Loucy (cell line): ENCODE results near the gene TM9SF2.

ENCODE experiments used
- H2AFZ ChIP-seq: fragments of 200-600 bp; sonication (generic); 2 replicates; pipeline ENCODE4 v1.6.0; 2016; ENCODE audit warnings: antibody characterized with exemption, mild to moderate bottlenecking, low read length, moderate library complexity
- H3F3A ChIP-seq: fragments of 200-600 bp; 2 replicates; pipeline ENCODE4 v1.6.0; 2016; ENCODE audit warnings: antibody characterized with exemption, low read depth, mild to moderate bottlenecking
- H3K27me3 ChIP-seq: fragments of 200-600 bp; sonication (generic); 2 replicates; pipeline ENCODE4 v1.6.1; 2014; ENCODE audit warnings: low read length, mild to moderate bottlenecking; ENCODE audit not compliant: insufficient read depth, poor library complexity, severe bottlenecking
- H3K36me3 ChIP-seq: fragments of 200-600 bp; sonication (generic); 2 replicates; pipeline ENCODE4 v1.6.1; 2016; ENCODE audit warnings: low read length; ENCODE audit not compliant: insufficient read depth
- H3K4me1 ChIP-seq: fragments of 200-600 bp; sonication (generic); 2 replicates; pipeline ENCODE4 v1.5.1; 2014; ENCODE audit warnings: low read length, mild to moderate bottlenecking; ENCODE audit not compliant: insufficient read depth, poor library complexity, severe bottlenecking
- H3K4me2 ChIP-seq: fragments of 200-600 bp; sonication (generic); 2 replicates; pipeline ENCODE4 v1.6.0; 2014; ENCODE audit warnings: antibody characterized with exemption, low read length, low read depth, mild to moderate bottlenecking; ENCODE audit not compliant: poor library complexity, severe bottlenecking
- H3K4me3 ChIP-seq: fragments of 200-600 bp; sonication (generic); 2 replicates; pipeline ENCODE4 v1.5.1; 2014; ENCODE audit warnings: low read length, mild to moderate bottlenecking, mixed read lengths; ENCODE audit not compliant: poor library complexity, severe bottlenecking
- H3K79me2 ChIP-seq: fragments of 200-600 bp; sonication (generic); 2 replicates; pipeline ENCODE4 v1.6.1; 2014; ENCODE audit warnings: low read length; ENCODE audit not compliant: insufficient read depth
- H3K9ac ChIP-seq: fragments of 200-600 bp; sonication (generic); 2 replicates; pipeline ENCODE4 v1.6.0; 2014; ENCODE audit warnings: mild to moderate bottlenecking, low read depth, low read length, moderate library complexity; ENCODE audit not compliant: poor library complexity, severe bottlenecking
- H3K9me2 ChIP-seq: fragments of 200-600 bp; sonication (generic); replicated peaks from 2 replicates; pipeline ENCODE4 v1.6.1; 2016; ENCODE audit warnings: low read depth, low read length, mixed read lengths
- H3K9me3 ChIP-seq: fragments of 200-600 bp; sonication (generic); 2 replicates; pipeline ENCODE4 v1.6.1; 2014; ENCODE audit warnings: mild to moderate bottlenecking, antibody characterized with exemption, low read length, low read depth; ENCODE audit not compliant: insufficient read depth
- H4K20me1 ChIP-seq: fragments of 200-600 bp; sonication (generic); 2 replicates; pipeline ENCODE4 v1.6.0; 2014; ENCODE audit warnings: antibody characterized with exemption, low read length, mild to moderate bottlenecking; ENCODE audit not compliant: insufficient read depth, poor library complexity, severe bottlenecking
- CTCF ChIP-seq: fragments of 200-600 bp; sonication (generic); conservative IDR thresholded peaks from 2 replicates; pipeline ENCODE4 v1.5.1; 2014; ENCODE audit warnings: mild to moderate bottlenecking, antibody characterized with exemption, low read length
- EZH2phosphoT487 ChIP-seq: fragments of 200-600 bp; IDR thresholded peaks from 2 replicates; pipeline ENCODE4 v1.6.1; 2018; ENCODE audit warnings: antibody characterized with exemption, mild to moderate bottlenecking, moderate library complexity, borderline replicate concordance

The TM9SF2 gene

GRCh38 chr13:99540530-99540929 lies 39.3 kb downstream of the TM9SF2 start:
- Histone ChIP-seq H3K4me1 (no peaks in the 10 kb centered on the region), H3F3A (no peaks in the 10 kb centered on the region; the same call in 1 of the 2 replicates), H3K4me3 (no peak overlapping the region), H3K79me2 (no peaks in the 10 kb centered on the region), H3K9ac (no peak overlapping the region), H2AFZ (no peak overlapping the region), H3K4me2 (no peak overlapping the region), H4K20me1 (no peaks in the 10 kb centered on the region), H3K36me3 (peaks cover 93% of the 10 kb centered on the region), H3K9me2 (no peaks in the 10 kb centered on the region), H3K27me3 (no peaks in the 10 kb centered on the region), H3K9me3 (no peaks in the 10 kb centered on the region)
- TF ChIP-seq CTCF (no peak), EZH2phosphoT487 (no peak)

DNA sequence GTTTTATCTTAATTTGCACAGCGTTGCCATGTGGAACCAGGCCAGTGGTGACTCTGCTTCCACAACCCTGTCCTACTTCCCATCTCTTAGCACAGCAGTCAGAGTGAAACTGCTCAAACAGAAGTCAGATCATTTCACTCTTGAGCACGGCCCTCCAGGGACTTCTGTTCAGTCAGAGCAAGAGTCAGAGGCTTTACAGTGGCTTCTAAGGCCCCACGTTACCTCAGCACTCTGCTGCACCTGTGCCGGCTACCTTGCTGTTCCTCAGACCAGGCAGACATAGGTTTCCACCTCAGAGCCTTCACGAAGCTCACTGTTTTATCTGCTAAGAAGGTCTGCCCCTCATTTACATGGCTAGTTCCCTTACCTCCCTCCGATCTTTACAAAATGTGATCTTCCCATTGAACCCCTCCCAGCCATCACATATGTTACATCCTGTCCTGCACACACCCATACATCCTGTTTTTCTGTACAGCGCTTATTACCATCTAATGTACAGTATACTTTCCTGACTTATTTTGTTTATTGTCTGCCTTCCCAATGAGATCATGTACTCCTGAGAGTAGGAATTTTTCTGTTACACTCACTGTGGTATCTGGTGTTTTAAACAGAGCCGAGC lies 41.6 kb downstream of the TM9SF2 start:
- Histone ChIP-seq H3K4me2 (no peak overlapping the region), H3K9me3 (no peaks in the 10 kb centered on the region), H4K20me1 (no peaks in the 10 kb centered on the region), H3K4me1 (no peaks in the 10 kb centered on the region), H3K36me3 (peaks cover 96% of the 10 kb centered on the region), H3K9me2 (no peaks in the 10 kb centered on the region), H3K9ac (no peak overlapping the region), H3K27me3 (no peaks in the 10 kb centered on the region), H3K4me3 (no peak overlapping the region), H2AFZ (no peak overlapping the region), H3F3A (no peaks in the 10 kb centered on the region), H3K79me2 (no peaks in the 10 kb centered on the region)
- TF ChIP-seq CTCF (no peak), EZH2phosphoT487 (no peak)

DNA sequence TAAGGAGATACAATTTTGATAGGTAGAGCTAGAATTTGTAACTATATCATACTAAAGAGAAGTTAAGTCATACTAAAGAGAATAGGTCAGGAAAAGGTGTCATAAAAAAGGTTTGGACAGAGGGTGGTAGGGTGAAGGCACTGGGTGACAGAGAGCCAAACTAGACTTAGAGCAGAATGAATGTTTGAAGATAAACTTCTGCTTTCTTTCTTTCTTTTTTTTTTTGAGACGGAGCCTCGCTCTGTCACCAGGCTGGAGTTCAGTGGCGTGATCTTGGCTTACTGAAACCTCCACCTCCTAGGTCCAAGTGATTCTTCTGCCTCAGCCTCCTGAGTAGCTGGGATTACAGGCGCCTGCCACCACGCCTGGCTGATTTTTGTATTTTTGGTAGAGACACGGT lies 44.1 kb downstream of the TM9SF2 start:
- H3K4me1 ChIP-seq = no peaks in the 10 kb centered on the region
- no peaks in the 10 kb centered on the region for H3K27me3 ChIP-seq
- H3K36me3 ChIP-seq = peaks cover 93% of the 10 kb centered on the region
- no peak for TF ChIP-seq EZH2phosphoT487
- TF ChIP-seq CTCF = no peak
- H4K20me1 ChIP-seq = no peaks in the 10 kb centered on the region
- H3K9me3 ChIP-seq = no peaks in the 10 kb centered on the region
- no peak overlapping the region for H2AFZ ChIP-seq
- no peak overlapping the region for H3K4me3 ChIP-seq
- no peak overlapping the region for H3K9ac ChIP-seq
- H3K79me2 ChIP-seq = no peaks in the 10 kb centered on the region
- H3F3A ChIP-seq = no peaks in the 10 kb centered on the region
- no peaks in the 10 kb centered on the region for H3K9me2 ChIP-seq
- H3K4me2 ChIP-seq = no peak overlapping the region
